DMS153 (cell line): ENCODE measurements around the gene SPTLC3.

Experiments used
- DNase-seq: peaks from one replicate; lab custom pipeline; 2025; lab: John Stamatoyannopoulos, UW

The SPTLC3 gene

GRCh38 chr20:13140775-13141174, 132.0 kb downstream of the SPTLC3 start:
- no peak for DNase-seq

- no peak for DNase-seq
These were observed 132.8 kb downstream of the SPTLC3 start for GRCh38 chr20:13141546-13141945.

- DNase-seq: no peak
These were observed 133.4 kb downstream of the SPTLC3 start for GRCh38 chr20:13142143-13142542.

GRCh38 chr20:13147071-13147963, 138.5 kb downstream of the SPTLC3 start:
- DNase-seq: no peak

GRCh38 chr20:13147971-13148370, 139.2 kb downstream of the SPTLC3 start:
- DNase-seq: no peak

GRCh38 chr20:13148402-13148801, 139.6 kb downstream of the SPTLC3 start:
- DNase-seq: no peak

GRCh38 chr20:13148961-13149360, 140.2 kb downstream of the SPTLC3 start:
- no peak for DNase-seq

- no peak for DNase-seq
These were observed 140.8 kb downstream of the SPTLC3 start for GRCh38 chr20:13149371-13150105.

GRCh38 chr20:13158369-13158768, 149.6 kb downstream of the SPTLC3 start:
- DNase-seq: no peak

GRCh38 chr20:13159889-13160288, 151.1 kb downstream of the SPTLC3 start:
- no peak for DNase-seq

- no peak for DNase-seq
These were observed 156.4 kb downstream of the SPTLC3 start for GRCh38 chr20:13165203-13165602.

- no peak for DNase-seq
These were observed 157.2 kb downstream of the SPTLC3 start for GRCh38 chr20:13166011-13166410.

- DNase-seq: no peak
These were observed 157.7 kb downstream of the SPTLC3 start for GRCh38 chr20:13166437-13166836.

GRCh38 chr20:13169086-13169485, 160.3 kb downstream of the SPTLC3 start:
- no peak for DNase-seq

- no peak for DNase-seq
These were observed 162.0 kb downstream of the SPTLC3 start for GRCh38 chr20:13170771-13171170.

- DNase-seq: no peak
These were observed 164.4 kb downstream of the SPTLC3 start for GRCh38 chr20:13173201-13173600.

- DNase-seq: no peak
These were observed 165.6 kb downstream of the SPTLC3 start for GRCh38 chr20:13174402-13174801.

- DNase-seq: no peak
These were observed 172.5 kb downstream of the SPTLC3 start for GRCh38 chr20:13180986-13181889.

GRCh38 chr20:13183005-13183404, 174.2 kb downstream of the SPTLC3 start:
- no peak for DNase-seq

- no peak for DNase-seq
These were observed 177.4 kb downstream of the SPTLC3 start for GRCh38 chr20:13186043-13186774.

GRCh38 chr20:13187899-13188298, 179.1 kb downstream of the SPTLC3 start:
- DNase-seq: no peak
